ENCODE data around the gene SLC6A6. TPM values are rescaled to one million over a fixed set of nuclear protein-coding genes. Genes with fewer than 3 reads are reported as not detected.

SLC6A6 gene
- total RNA-seq, 1 experiment from 2014 or later: 72.6 TPM

GRCh38 chr3:14373753-14374376 is 28.5 kb upstream of the SLC6A6 start:
- Histone ChIP-seq H4K8ac (replicated peaks; ENCODE audit: insufficient read length, low read depth, low read length) (no peak overlapping the region), H2BK15ac (ENCODE audit: low read depth, low read length) (no peak overlapping the region), H4K91ac (ENCODE audit: insufficient read length, low read depth, low read length) (no peak overlapping the region), H4K20me1 (ENCODE audit: control insufficient read depth, insufficient read depth, insufficient read length) (no peaks in the 10 kb centered on the region), H3K56ac (ENCODE audit: insufficient read length, low read depth, low read length) (no peak overlapping the region), H3K4ac (ENCODE audit: low read depth, low read length) (no peak overlapping the region), H3K79me2 (ENCODE audit: insufficient read depth, low read length) (no peaks in the 10 kb centered on the region), H3K9ac (ENCODE audit: extremely low read depth, insufficient read length, low read length) (no peak overlapping the region), H2BK20ac (ENCODE audit: low read depth, low read length, poor library complexity, severe bottlenecking) (no peak overlapping the region), H3K27ac (ENCODE audit: insufficient read length, low read depth, low read length) (no peak overlapping the region), H2AFZ (ENCODE audit: low read length) (no peak overlapping the region), H3K23ac (ENCODE audit: insufficient read length, low read depth, low read length) (no peak overlapping the region), H3K4me2 (ENCODE audit: insufficient read depth, insufficient read length, low read length) (no peak overlapping the region), H3K14ac (ENCODE audit: insufficient read depth, low read length) (no peak overlapping the region), H3K18ac (ENCODE audit: insufficient read length, low read depth, low read length) (no peak overlapping the region), H2BK12ac (ENCODE audit: insufficient read length, low read depth, low read length) (no peak overlapping the region), H3K9me3 (ENCODE audit: control insufficient read depth, low read depth, low read length) (no peaks in the 10 kb centered on the region), H2BK120ac (ENCODE audit: low read depth, low read length, poor library complexity, severe bottlenecking) (no peak overlapping the region), H4K5ac (ENCODE audit: insufficient read length, low read depth, low read length) (no peak overlapping the region), H3K23me2 (ENCODE audit: insufficient read length, low read depth, low read length, poor library complexity, severe bottlenecking) (no peaks in the 10 kb centered on the region), H3K79me1 (ENCODE audit: insufficient read depth, low read depth, low read length, poor library complexity, severe bottlenecking) (no peaks in the 10 kb centered on the region), H3K4me1 (ENCODE audit: insufficient read depth, low read length) (no peaks in the 10 kb centered on the region), H3K27me3 (ENCODE audit: insufficient read depth, low read length) (no peaks in the 10 kb centered on the region), H3T11ph (ENCODE audit: low read length) (no peak overlapping the region), H2AK5ac (ENCODE audit: insufficient read length, low read length) (no peak overlapping the region), H2BK5ac (ENCODE audit: insufficient read length, low read length) (no peak overlapping the region)
- no peak overlapping the region for H3K4me3 Mint-ChIP-seq
- DNase-seq: no peak
- WGBS (ENCODE audit: extremely low coverage, insufficient read length, low lambda C conversion rate): no CpG with 5 or more reads among the region's 11 CpGs
- H3K9me3 Mint-ChIP-seq: no peaks in the 10 kb centered on the region; a peak in 1 of 5 replicates
- TF ChIP-seq, protein P1, sequence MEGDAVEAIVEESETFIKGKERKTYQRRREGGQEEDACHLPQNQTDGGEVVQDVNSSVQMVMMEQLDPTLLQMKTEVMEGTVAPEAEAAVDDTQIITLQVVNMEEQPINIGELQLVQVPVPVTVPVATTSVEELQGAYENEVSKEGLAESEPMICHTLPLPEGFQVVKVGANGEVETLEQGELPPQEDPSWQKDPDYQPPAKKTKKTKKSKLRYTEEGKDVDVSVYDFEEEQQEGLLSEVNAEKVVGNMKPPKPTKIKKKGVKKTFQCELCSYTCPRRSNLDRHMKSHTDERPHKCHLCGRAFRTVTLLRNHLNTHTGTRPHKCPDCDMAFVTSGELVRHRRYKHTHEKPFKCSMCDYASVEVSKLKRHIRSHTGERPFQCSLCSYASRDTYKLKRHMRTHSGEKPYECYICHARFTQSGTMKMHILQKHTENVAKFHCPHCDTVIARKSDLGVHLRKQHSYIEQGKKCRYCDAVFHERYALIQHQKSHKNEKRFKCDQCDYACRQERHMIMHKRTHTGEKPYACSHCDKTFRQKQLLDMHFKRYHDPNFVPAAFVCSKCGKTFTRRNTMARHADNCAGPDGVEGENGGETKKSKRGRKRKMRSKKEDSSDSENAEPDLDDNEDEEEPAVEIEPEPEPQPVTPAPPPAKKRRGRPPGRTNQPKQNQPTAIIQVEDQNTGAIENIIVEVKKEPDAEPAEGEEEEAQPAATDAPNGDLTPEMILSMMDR (conservative IDR thresholded peaks at IDR 0.05): no peak
- H3K27ac Mint-ChIP-seq: peak overlapping the region in 2 of 3 experiments; percentile 51 to 75; a peak in 2 of 7 replicates
- H3K36me3 Mint-ChIP-seq (ENCODE audit: insufficient read depth in 1 of 3, low read depth in 3 of 3): no peaks in the 10 kb centered on the region
- peaks cover 1% of the 10 kb centered on the region for H3K27me3 Mint-ChIP-seq (ENCODE audit: low read depth)
- peaks cover 39 to 45% of the 10 kb centered on the region in 2 experiments for H3K4me1 Mint-ChIP-seq

All from H9 (cell line).